ENCODE results near the gene SASS6. TPM values are rescaled to one million over a fixed set of nuclear protein-coding genes. Genes with fewer than 3 reads are reported as not detected.

SASS6 gene
- polyA plus RNA-seq, 1 donor from 2014 or later = 6.4 TPM

DNA sequence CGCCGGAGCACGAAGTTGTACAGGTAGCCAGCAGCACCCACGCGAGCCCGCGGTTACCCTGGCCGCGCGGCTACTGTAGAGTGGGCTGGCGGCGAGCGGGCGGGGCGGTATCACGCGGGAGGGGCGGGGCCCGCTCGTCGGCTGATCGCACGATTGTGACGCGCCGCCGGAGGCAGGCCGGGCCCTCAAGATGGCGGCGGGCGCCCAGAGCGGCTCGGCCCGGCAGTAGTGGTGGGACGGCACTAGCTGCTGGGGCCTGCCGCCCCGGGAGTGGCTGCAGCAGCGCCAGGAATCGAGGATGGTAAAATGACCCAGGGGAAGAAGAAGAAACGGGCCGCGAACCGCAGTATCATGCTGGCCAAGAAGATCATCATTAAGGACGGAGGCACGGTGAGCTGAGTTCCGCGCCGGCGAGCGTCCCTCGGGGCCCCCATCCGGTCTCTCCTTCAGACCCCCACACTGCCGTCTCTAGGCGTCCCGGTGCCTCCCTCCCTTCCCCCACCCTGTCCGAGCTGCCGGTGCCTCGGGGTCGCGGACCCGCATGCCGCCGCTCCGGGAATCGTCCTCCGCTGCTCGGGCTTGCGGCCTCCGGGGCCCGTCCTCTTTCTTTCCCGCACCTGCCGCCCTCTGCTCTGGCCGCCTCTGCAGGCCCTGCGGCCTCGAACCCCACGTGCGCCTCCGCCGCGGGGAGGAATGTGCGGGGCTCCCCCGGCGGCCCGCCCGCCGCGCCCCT, 94.6 kb downstream of the SASS6 start:
- Histone ChIP-seq H3K79me2 (replicated peaks; ENCODE audit: insufficient read depth, low read length) (peaks cover 58% of the 10 kb centered on the region), H3K9me3 (ENCODE audit: low read length) (no peaks in the 10 kb centered on the region), H3K9me2 (ENCODE audit: insufficient read depth, low read length) (no peaks in the 10 kb centered on the region), H3K9ac (ENCODE audit: low read length) (peak overlapping the region; percentile 99), H3K4me3 (ENCODE audit: low read length) (peak overlapping the region; percentile 90), H3K36me3 (ENCODE audit: insufficient read depth, low read length) (no peaks in the 10 kb centered on the region), H4K20me1 (ENCODE audit: insufficient read depth) (no peaks in the 10 kb centered on the region), H3K27ac (ENCODE audit: low read length) (peak overlapping the region; percentile 97), H3F3A (ENCODE audit: insufficient read depth, low read length, poor library complexity, severe bottlenecking) (no peaks in the 10 kb centered on the region), H3K27me3 (ENCODE audit: insufficient read depth, low read depth, low read length) (no peaks in the 10 kb centered on the region), H3K4me2 (ENCODE audit: low read length) (no peak overlapping the region), H2AFZ (ENCODE audit: low read depth, low read length) (peak overlapping the region; percentile 77)
- TF ChIP-seq SMC3 (conservative IDR thresholded peaks at IDR 0.05; ENCODE audit: poor library complexity) (no peak), POLR2AphosphoS5 (IDR thresholded peaks at IDR 0.05) (peak; percentile 98), RAD21 (conservative IDR thresholded peaks at IDR 0.05) (no peak), TAF1 (IDR thresholded peaks at IDR 0.05; ENCODE audit: low read depth) (peak; percentile 96), EP300 (conservative IDR thresholded peaks at IDR 0.05; ENCODE audit: poor library complexity, severe bottlenecking) (peak; percentile 56), MXI1 (conservative IDR thresholded peaks at IDR 0.05; ENCODE audit: poor library complexity, severe bottlenecking) (peak; percentile 83), EZH2 (IDR thresholded peaks at IDR 0.05; ENCODE audit: borderline replicate concordance, insufficient read depth, low read length, poor library complexity, severe bottlenecking) (no peak)
- TF ChIP-seq, protein P1, sequence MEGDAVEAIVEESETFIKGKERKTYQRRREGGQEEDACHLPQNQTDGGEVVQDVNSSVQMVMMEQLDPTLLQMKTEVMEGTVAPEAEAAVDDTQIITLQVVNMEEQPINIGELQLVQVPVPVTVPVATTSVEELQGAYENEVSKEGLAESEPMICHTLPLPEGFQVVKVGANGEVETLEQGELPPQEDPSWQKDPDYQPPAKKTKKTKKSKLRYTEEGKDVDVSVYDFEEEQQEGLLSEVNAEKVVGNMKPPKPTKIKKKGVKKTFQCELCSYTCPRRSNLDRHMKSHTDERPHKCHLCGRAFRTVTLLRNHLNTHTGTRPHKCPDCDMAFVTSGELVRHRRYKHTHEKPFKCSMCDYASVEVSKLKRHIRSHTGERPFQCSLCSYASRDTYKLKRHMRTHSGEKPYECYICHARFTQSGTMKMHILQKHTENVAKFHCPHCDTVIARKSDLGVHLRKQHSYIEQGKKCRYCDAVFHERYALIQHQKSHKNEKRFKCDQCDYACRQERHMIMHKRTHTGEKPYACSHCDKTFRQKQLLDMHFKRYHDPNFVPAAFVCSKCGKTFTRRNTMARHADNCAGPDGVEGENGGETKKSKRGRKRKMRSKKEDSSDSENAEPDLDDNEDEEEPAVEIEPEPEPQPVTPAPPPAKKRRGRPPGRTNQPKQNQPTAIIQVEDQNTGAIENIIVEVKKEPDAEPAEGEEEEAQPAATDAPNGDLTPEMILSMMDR (IDR thresholded peaks at IDR 0.05; ENCODE audit: poor library complexity, severe bottlenecking) = no peak
- TF ChIP-seq, protein P2, sequence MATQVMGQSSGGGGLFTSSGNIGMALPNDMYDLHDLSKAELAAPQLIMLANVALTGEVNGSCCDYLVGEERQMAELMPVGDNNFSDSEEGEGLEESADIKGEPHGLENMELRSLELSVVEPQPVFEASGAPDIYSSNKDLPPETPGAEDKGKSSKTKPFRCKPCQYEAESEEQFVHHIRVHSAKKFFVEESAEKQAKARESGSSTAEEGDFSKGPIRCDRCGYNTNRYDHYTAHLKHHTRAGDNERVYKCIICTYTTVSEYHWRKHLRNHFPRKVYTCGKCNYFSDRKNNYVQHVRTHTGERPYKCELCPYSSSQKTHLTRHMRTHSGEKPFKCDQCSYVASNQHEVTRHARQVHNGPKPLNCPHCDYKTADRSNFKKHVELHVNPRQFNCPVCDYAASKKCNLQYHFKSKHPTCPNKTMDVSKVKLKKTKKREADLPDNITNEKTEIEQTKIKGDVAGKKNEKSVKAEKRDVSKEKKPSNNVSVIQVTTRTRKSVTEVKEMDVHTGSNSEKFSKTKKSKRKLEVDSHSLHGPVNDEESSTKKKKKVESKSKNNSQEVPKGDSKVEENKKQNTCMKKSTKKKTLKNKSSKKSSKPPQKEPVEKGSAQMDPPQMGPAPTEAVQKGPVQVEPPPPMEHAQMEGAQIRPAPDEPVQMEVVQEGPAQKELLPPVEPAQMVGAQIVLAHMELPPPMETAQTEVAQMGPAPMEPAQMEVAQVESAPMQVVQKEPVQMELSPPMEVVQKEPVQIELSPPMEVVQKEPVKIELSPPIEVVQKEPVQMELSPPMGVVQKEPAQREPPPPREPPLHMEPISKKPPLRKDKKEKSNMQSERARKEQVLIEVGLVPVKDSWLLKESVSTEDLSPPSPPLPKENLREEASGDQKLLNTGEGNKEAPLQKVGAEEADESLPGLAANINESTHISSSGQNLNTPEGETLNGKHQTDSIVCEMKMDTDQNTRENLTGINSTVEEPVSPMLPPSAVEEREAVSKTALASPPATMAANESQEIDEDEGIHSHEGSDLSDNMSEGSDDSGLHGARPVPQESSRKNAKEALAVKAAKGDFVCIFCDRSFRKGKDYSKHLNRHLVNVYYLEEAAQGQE (IDR thresholded peaks at IDR 0.05; ENCODE audit: borderline replicate concordance) = peak; percentile 94

DNA sequence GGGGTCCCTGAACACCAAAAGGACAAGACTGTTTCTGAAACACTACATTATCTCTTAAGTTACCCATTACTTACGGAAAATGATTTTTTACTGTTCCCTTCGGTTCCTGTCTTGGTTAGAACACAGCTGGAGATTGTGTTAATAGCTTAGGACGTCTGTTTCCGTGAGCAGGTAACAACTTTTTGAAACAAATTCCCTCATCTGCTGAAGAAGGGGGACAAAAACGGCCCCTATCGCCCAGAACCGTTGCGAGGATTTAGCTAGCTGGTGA, 95.1 kb downstream of the SASS6 start:
- Histone ChIP-seq H3K9ac (ENCODE audit: low read length) (peak overlapping the region; percentile 99), H3K27me3 (ENCODE audit: insufficient read depth, low read depth, low read length) (no peaks in the 10 kb centered on the region), H2AFZ (ENCODE audit: low read depth, low read length) (peak overlapping the region; percentile 52), H3K79me2 (replicated peaks; ENCODE audit: insufficient read depth, low read length) (peaks cover 53% of the 10 kb centered on the region), H3K4me2 (ENCODE audit: low read length) (peak overlapping the region; percentile 68), H3K9me3 (ENCODE audit: low read length) (no peaks in the 10 kb centered on the region), H3F3A (ENCODE audit: insufficient read depth, low read length, poor library complexity, severe bottlenecking) (no peaks in the 10 kb centered on the region), H4K20me1 (ENCODE audit: insufficient read depth) (no peaks in the 10 kb centered on the region), H3K27ac (ENCODE audit: low read length) (peak overlapping the region; percentile 97), H3K9me2 (ENCODE audit: insufficient read depth, low read length) (no peaks in the 10 kb centered on the region), H3K4me3 (ENCODE audit: low read length) (peak overlapping the region; percentile 90), H3K36me3 (ENCODE audit: insufficient read depth, low read length) (no peaks in the 10 kb centered on the region)
- peak; percentile 3 for TF ChIP-seq MXI1 (conservative IDR thresholded peaks at IDR 0.05; ENCODE audit: poor library complexity, severe bottlenecking)
- no peak for TF ChIP-seq TAF1 (IDR thresholded peaks at IDR 0.05; ENCODE audit: low read depth)

Measured in neural cell (in vitro differentiated cells).